Smooth muscle cell (in vitro differentiated cells): ENCODE results near the gene DHX57. TPM values are rescaled to one million over a fixed set of nuclear protein-coding genes. Genes with fewer than 3 reads are reported as not detected.

Experiments
- DNase-seq: peaks from one replicate; lab custom pipeline; 2025; ENCODE audit not compliant: unreplicated experiment; lab: John Stamatoyannopoulos, UW
- H2AFZ ChIP-seq: fragments of 200-600 bp; sonication (generic); 2 replicates; pipeline ENCODE4 v1.6.0; 2016; ENCODE audit warnings: antibody characterized with exemption, low read depth, mild to moderate bottlenecking
- H3F3A ChIP-seq: fragments of 200-600 bp; sonication (generic); 2 replicates; pipeline ENCODE4 v1.6.0; 2017; ENCODE audit warnings: antibody characterized with exemption, low read depth
- H3K27ac ChIP-seq: fragments of 200-600 bp; sonication (generic); 2 replicates; pipeline ENCODE4 v1.5.1; 2016; ENCODE audit warnings: low read depth, mild to moderate bottlenecking
- H3K27me3 ChIP-seq: fragments of 200-600 bp; sonication (generic); 2 replicates; pipeline ENCODE4 v1.6.1; 2016; ENCODE audit warnings: low read depth, mild to moderate bottlenecking
- H3K36me3 ChIP-seq: fragments of 200-600 bp; sonication (generic); 2 replicates; pipeline ENCODE4 v1.5.1; 2016; ENCODE audit warnings: low read depth
- H3K4me1 ChIP-seq: fragments of 200-600 bp; sonication (generic); 2 replicates; pipeline ENCODE4 v1.5.1; 2016; ENCODE audit warnings: low read depth
- H3K4me2 ChIP-seq: fragments of 200-600 bp; sonication (generic); 2 replicates; pipeline ENCODE4 v1.6.0; 2016; ENCODE audit warnings: mild to moderate bottlenecking
- H3K4me3 ChIP-seq: fragments of 200-600 bp; sonication (generic); 2 replicates; pipeline ENCODE4 v1.5.1; 2016; ENCODE audit warnings: mild to moderate bottlenecking
- H3K79me2 ChIP-seq: fragments of 200-600 bp; sonication (generic); 2 replicates; pipeline ENCODE4 v1.6.0; 2016; ENCODE audit warnings: low read depth, mild to moderate bottlenecking
- H3K9ac ChIP-seq: fragments of 200-600 bp; sonication (generic); 2 replicates; pipeline ENCODE4 v1.6.0; 2016; ENCODE audit warnings: low read depth
- H3K9me3 ChIP-seq: fragments of 200-600 bp; sonication (generic); replicated peaks from 2 replicates; pipeline ENCODE4 v1.5.1; 2016; ENCODE audit warnings: low read depth
- H4K20me1 ChIP-seq: fragments of 200-600 bp; sonication (generic); 2 replicates; pipeline ENCODE4 v1.6.0; 2016; ENCODE audit warnings: low read depth
- WGBS: methylation state at CpG from one replicate; pipeline ENCODE4 v1.1.7; 2016; ENCODE audit warnings: low lambda C conversion rate; 5-methylcytosine and 5-hydroxymethylcytosine counted together
- polyA plus RNA-seq: library from polyadenylated mRNA; unstranded; fragments of >200 nt; fragmentation: Nextera tagmentation; extraction: Ambion mirVana; gene quantifications from 2 replicates; pipeline ENCODE4 v1.2.1, GENCODE V29; 2016
- total RNA-seq: library from RNA; depleted of rRNA; stranded (reverse); fragments of >200 nt; gene quantifications from 2 replicates; pipeline ENCODE4 v1.2.3, GENCODE V29; 2014
- TF ChIP-seq, protein P1 (sequence below): fragments of 200-600 bp; sonication (generic); IDR thresholded peaks from 2 replicates; pipeline ENCODE4 v1.5.1; 2017; ENCODE audit warnings: borderline replicate concordance, mild to moderate bottlenecking, antibody characterized with exemption; ENCODE audit not compliant: insufficient read depth, poor library complexity, severe bottlenecking

The DHX57 gene
- total and polyA plus RNA-seq, 2 experiments from 2014 or later: 10.8 to 16.8 TPM

DNA sequence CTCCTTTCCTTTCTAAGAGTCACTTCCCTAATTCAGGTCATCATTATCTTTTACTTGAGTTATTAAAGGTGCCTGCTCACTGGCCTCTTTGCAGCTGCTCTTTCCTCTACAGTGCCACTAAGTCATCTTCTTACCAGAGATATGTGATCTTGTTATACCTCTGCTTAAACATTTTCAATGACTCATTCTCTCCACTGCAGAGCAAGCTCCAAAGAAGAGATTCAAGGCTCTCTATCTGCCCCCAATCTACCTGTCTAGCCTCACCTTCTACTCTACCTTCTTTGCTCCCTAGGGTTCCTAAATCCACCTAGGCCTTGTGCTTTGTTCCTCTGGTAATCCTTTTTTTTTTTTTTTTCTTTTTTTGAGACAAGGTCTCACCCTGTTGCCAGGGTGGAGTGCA is 17.1 kb upstream of the DHX57 start:
- no peaks in the 10 kb centered on the region for H3K4me1 ChIP-seq
- no peak for DNase-seq
- no peak overlapping the region for H3K4me3 ChIP-seq
- no peaks in the 10 kb centered on the region for H3K9me3 ChIP-seq
- no peak overlapping the region for H2AFZ ChIP-seq
- no peaks in the 10 kb centered on the region for H3K36me3 ChIP-seq
- TF ChIP-seq, protein P1, sequence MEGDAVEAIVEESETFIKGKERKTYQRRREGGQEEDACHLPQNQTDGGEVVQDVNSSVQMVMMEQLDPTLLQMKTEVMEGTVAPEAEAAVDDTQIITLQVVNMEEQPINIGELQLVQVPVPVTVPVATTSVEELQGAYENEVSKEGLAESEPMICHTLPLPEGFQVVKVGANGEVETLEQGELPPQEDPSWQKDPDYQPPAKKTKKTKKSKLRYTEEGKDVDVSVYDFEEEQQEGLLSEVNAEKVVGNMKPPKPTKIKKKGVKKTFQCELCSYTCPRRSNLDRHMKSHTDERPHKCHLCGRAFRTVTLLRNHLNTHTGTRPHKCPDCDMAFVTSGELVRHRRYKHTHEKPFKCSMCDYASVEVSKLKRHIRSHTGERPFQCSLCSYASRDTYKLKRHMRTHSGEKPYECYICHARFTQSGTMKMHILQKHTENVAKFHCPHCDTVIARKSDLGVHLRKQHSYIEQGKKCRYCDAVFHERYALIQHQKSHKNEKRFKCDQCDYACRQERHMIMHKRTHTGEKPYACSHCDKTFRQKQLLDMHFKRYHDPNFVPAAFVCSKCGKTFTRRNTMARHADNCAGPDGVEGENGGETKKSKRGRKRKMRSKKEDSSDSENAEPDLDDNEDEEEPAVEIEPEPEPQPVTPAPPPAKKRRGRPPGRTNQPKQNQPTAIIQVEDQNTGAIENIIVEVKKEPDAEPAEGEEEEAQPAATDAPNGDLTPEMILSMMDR: no peak
- H3K9ac ChIP-seq: no peak overlapping the region
- no peaks in the 10 kb centered on the region for H3K27me3 ChIP-seq
- H3K4me2 ChIP-seq: no peak overlapping the region
- no peaks in the 10 kb centered on the region for H3K79me2 ChIP-seq
- H4K20me1 ChIP-seq: no peaks in the 10 kb centered on the region
- H3K27ac ChIP-seq: no peak overlapping the region
- H3F3A ChIP-seq: no peaks in the 10 kb centered on the region

GRCh38 chr2:38889575-38889974 is 13.8 kb upstream of the DHX57 start, which contains the start of gene ARHGEF33:
ARHGEF33 (plus strand) TSS chr2:38889875; CDS start chr2:38919448, 29,573 bp downstream.
- 82% methylated on average over 3 of the region's 3 CpGs for WGBS
- Histone ChIP-seq H3K4me1 (no peaks in the 10 kb centered on the region), H4K20me1 (no peaks in the 10 kb centered on the region), H3K27ac (no peak within 1 kb of the TSS), H3K36me3 (no peaks in the 10 kb centered on the region), H3F3A (no peaks in the 10 kb centered on the region), H3K9ac (no peak within 1 kb of the TSS), H3K4me3 (no peak within 1 kb of the TSS), H3K9me3 (no peaks in the 10 kb centered on the region), H3K79me2 (no peaks in the 10 kb centered on the region), H2AFZ (no peak within 1 kb of the TSS), H3K27me3 (no peaks in the 10 kb centered on the region), H3K4me2 (no peak within 1 kb of the TSS)
- no peak for DNase-seq
- TF ChIP-seq, protein P1: no peak

GRCh38 chr2:38889045-38889444 is 13.3 kb upstream of the DHX57 start:
- no peak for DNase-seq
- TF ChIP-seq, protein P1: no peak
- H3K9ac ChIP-seq: no peak overlapping the region
- H3K4me3 ChIP-seq: no peak overlapping the region
- H3K36me3 ChIP-seq: no peaks in the 10 kb centered on the region
- H3K79me2 ChIP-seq: no peaks in the 10 kb centered on the region
- no peak overlapping the region for H2AFZ ChIP-seq
- no peak overlapping the region for H3K4me2 ChIP-seq
- no peaks in the 10 kb centered on the region for H3K4me1 ChIP-seq
- H3K27me3 ChIP-seq: no peaks in the 10 kb centered on the region
- H3K9me3 ChIP-seq: no peaks in the 10 kb centered on the region
- H3K27ac ChIP-seq: no peak overlapping the region
- no peaks in the 10 kb centered on the region for H4K20me1 ChIP-seq
- no peaks in the 10 kb centered on the region for H3F3A ChIP-seq

- no peaks in the 10 kb centered on the region for H4K20me1 ChIP-seq
- WGBS: 89% methylated on average over 1 of the region's 1 CpG
These were observed 12.3 kb upstream of the DHX57 start for GRCh38 chr2:38887902-38888554.

More at GRCh38 chr2:38887902-38888554, 12.3 kb upstream of the DHX57 start:
- Histone ChIP-seq H3K4me2 (no peak overlapping the region), H3K4me3 (no peak overlapping the region), H3K4me1 (no peaks in the 10 kb centered on the region), H3K9ac (no peak overlapping the region), H3K9me3 (no peaks in the 10 kb centered on the region), H3F3A (no peaks in the 10 kb centered on the region), H3K36me3 (no peaks in the 10 kb centered on the region), H3K27me3 (no peaks in the 10 kb centered on the region), H3K79me2 (no peaks in the 10 kb centered on the region), H3K27ac (no peak overlapping the region), H2AFZ (no peak overlapping the region)
- TF ChIP-seq, protein P1: no peak
- DNase-seq: no peak
